OCI-LY3 (cell line): ENCODE data around the gene TANC1.

Experiments used
- EZH2phosphoT487 ChIP-seq: fragments of 200-600 bp; shearing (Covaris generic); IDR thresholded peaks from 2 replicates; pipeline ENCODE4 v1.6.1; 2018; ENCODE audit warnings: antibody characterized with exemption, mixed run types, low read depth
- TF ChIP-seq, protein P1 (sequence below): fragments of 200-600, 300-600 bp; sonication (generic); IDR thresholded peaks from 2 replicates; pipeline ENCODE4 v1.5.1; 2014; ENCODE audit warnings: antibody characterized with exemption, low read length, low read depth

DNA sequence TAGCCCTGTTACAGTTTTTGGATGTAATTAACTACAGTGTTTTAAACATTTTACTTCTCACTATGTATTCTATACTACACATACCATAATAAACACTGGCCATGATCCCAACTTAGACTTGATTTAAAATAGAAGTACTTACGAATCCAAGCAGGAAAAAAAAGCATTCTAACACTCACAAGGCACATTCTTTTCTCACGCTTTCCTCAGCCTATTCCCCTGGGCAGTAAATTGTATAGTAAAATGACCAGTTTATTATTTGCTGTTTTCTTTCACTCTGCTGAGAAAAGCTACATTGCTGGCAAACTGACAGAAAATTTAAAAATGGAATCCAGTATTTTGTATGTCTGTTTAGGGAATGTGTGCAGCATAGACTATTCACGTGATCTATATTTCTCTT lies 2.8 kb upstream of the TANC1 start:
- TF ChIP-seq, protein P1, sequence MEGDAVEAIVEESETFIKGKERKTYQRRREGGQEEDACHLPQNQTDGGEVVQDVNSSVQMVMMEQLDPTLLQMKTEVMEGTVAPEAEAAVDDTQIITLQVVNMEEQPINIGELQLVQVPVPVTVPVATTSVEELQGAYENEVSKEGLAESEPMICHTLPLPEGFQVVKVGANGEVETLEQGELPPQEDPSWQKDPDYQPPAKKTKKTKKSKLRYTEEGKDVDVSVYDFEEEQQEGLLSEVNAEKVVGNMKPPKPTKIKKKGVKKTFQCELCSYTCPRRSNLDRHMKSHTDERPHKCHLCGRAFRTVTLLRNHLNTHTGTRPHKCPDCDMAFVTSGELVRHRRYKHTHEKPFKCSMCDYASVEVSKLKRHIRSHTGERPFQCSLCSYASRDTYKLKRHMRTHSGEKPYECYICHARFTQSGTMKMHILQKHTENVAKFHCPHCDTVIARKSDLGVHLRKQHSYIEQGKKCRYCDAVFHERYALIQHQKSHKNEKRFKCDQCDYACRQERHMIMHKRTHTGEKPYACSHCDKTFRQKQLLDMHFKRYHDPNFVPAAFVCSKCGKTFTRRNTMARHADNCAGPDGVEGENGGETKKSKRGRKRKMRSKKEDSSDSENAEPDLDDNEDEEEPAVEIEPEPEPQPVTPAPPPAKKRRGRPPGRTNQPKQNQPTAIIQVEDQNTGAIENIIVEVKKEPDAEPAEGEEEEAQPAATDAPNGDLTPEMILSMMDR = no peak
- no peak for TF ChIP-seq EZH2phosphoT487
